ENCODE results near the gene HIPK2. TPM values are rescaled to one million over a fixed set of nuclear protein-coding genes. Genes with fewer than 3 reads are reported as not detected.

HIPK2 gene
- total RNA-seq, 4 donors from 2014 or later, result 20.9 to 40.9 (median 26.7) TPM

DNA sequence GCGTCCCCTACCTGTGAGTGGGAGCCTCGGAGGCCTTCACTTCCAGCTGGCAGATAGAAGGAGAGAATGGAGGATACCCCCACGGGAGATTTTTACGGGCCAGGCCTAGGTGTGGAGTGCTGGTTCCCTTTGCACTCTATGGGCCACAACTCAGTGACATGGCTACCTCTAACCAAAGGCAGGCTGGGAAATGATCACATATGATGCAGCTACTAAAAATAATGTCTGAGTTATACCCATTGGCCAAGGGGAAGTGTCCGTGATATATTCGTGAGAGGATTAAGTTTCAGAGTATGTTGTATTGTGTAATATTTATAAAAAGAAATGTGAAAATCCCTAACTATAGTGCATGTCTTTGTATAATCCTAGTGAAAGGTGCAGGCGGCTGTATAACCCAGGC lies 13.5 kb upstream of the HIPK2 start:
- no peaks in the 10 kb centered on the region for H3K4me1 ChIP-seq
- no peaks in the 10 kb centered on the region for H3K36me3 ChIP-seq
- WGBS, result 91% methylated on average over 7 of the region's 7 CpGs
- H3K9me3 ChIP-seq, result no peaks in the 10 kb centered on the region
- intact Hi-C loops (cut with DNase I), result no loop called here
- TF ChIP-seq, protein P1, sequence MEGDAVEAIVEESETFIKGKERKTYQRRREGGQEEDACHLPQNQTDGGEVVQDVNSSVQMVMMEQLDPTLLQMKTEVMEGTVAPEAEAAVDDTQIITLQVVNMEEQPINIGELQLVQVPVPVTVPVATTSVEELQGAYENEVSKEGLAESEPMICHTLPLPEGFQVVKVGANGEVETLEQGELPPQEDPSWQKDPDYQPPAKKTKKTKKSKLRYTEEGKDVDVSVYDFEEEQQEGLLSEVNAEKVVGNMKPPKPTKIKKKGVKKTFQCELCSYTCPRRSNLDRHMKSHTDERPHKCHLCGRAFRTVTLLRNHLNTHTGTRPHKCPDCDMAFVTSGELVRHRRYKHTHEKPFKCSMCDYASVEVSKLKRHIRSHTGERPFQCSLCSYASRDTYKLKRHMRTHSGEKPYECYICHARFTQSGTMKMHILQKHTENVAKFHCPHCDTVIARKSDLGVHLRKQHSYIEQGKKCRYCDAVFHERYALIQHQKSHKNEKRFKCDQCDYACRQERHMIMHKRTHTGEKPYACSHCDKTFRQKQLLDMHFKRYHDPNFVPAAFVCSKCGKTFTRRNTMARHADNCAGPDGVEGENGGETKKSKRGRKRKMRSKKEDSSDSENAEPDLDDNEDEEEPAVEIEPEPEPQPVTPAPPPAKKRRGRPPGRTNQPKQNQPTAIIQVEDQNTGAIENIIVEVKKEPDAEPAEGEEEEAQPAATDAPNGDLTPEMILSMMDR (IDR thresholded peaks at IDR 0.05), result no peak
- TF ChIP-seq EP300 (IDR thresholded peaks at IDR 0.05) (no peak), POLR2A (IDR thresholded peaks at IDR 0.05; ENCODE audit: low read depth) (no peak), POLR2AphosphoS5 (IDR thresholded peaks at IDR 0.05) (no peak)
- H3K27me3 ChIP-seq, result no peaks in the 10 kb centered on the region
- H3K27ac ChIP-seq (replicated peaks in 1 of 4), result no peak overlapping the region
- no peak overlapping the region for H3K4me3 ChIP-seq
- DNase-seq (ENCODE audit: extremely low spot score), result no peak

DNA sequence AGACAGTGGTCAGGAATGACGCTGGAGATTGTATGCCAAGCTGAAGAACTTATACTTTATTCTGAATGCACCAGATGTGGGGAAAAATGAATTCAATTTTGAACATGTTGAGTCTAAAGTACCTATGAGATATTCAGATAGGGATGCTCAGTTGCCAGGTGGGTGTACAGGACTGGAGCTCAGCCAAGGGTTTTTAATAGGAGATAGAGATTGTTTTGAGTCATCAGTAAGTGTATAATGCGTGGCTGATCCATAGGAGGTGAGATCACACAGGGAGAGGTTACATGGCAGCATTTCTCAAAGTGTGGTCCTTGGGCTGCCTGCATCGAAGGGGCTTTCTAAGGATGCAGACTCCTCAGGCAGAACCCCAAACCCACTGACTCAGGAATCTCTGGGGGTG lies 6.8 kb upstream of the HIPK2 start:
- no peak overlapping the region for H3K4me3 ChIP-seq
- H3K4me1 ChIP-seq, result no peaks in the 10 kb centered on the region
- WGBS, result 90% methylated on average over 3 of the region's 3 CpGs
- DNase-seq (ENCODE audit: extremely low spot score), result no peak
- H3K27me3 ChIP-seq, result no peaks in the 10 kb centered on the region
- H3K36me3 ChIP-seq, result no peaks in the 10 kb centered on the region
- no peak overlapping the region for H3K27ac ChIP-seq (replicated peaks in 1 of 4)
- intact Hi-C loops (cut with DNase I), result no loop called here
- H3K9me3 ChIP-seq, result no peaks in the 10 kb centered on the region
- no peak for TF ChIP-seq POLR2A (IDR thresholded peaks at IDR 0.05; ENCODE audit: low read depth)
- TF ChIP-seq, protein P1 (IDR thresholded peaks at IDR 0.05), result no peak
- TF ChIP-seq POLR2AphosphoS5 (IDR thresholded peaks at IDR 0.05), result no peak
- TF ChIP-seq EP300 (IDR thresholded peaks at IDR 0.05), result no peak

DNA sequence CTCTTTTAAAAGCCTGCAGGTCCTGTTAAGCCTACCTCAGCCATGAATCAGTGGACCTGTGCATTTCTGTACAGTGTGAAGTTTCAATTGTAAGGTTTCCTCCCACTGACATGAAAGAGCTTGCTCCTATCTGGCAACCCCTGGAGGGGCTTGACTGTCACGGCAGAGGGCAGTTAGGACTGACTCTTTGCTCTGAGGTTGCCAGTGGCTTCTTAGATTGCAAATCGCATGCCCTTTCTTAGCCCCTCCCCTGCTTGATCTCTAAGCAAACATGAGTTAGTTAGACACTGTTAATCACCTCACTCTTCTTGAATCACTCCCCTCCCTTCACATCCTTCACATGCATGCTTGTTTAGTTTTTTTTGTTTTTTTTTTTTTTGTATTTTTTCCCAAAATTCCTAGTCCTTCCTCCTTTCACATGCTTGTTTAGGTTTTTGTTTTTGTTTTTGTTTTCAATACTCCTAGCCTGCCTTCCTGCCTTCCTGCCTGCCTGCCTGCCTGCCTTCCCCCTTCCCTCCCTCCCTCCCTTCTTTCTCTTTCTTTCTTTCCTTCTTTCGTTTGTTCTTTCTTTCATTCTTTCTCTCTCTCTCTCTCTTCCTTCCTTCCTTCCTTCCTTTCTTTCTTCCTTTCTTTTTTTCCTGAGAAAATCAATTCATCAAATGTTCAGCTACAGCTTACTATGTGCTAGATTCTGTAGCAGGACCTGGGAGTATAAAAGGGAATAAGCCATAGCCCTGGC lies 6.0 kb upstream of the HIPK2 start:
- no peak overlapping the region for H3K4me3 ChIP-seq
- intact Hi-C loops (cut with DNase I), result no loop called here
- TF ChIP-seq POLR2A (IDR thresholded peaks at IDR 0.05; ENCODE audit: low read depth) (no peak), EP300 (IDR thresholded peaks at IDR 0.05) (no peak), POLR2AphosphoS5 (IDR thresholded peaks at IDR 0.05) (no peak)
- TF ChIP-seq, protein P1 (IDR thresholded peaks at IDR 0.05), result no peak
- no peaks in the 10 kb centered on the region for H3K27me3 ChIP-seq
- no peak overlapping the region for H3K27ac ChIP-seq (replicated peaks in 1 of 4)
- DNase-seq (ENCODE audit: extremely low spot score), result no peak
- H3K4me1 ChIP-seq, result peaks cover 4 to 5% (median 5%) of the 10 kb centered on the region in 4 donors
- no peaks in the 10 kb centered on the region for H3K36me3 ChIP-seq
- H3K9me3 ChIP-seq, result no peaks in the 10 kb centered on the region
- 72% methylated on average over 3 of the region's 3 CpGs for WGBS

DNA sequence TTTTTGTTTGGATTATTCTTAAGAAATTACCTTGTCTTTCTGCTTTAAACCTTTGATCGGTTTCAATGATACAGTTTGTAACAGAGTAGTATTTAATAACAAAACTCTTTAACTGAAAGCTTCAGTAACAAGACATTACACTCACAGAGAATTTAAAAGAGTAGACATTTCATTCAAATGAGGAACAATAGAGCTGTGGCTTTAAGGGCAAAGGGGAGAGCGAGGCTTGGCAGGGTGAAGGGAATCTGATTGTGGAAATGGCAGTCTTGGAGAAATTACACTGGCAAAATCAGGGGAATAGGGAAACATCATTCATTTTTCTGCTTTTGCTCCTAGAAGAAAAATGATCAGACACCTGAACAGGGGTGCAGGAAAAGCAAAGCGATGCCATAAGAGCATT lies 5.1 kb upstream of the HIPK2 start:
- Histone ChIP-seq H3K36me3 (no peaks in the 10 kb centered on the region), H3K27ac (replicated peaks in 1 of 4) (no peak overlapping the region), H3K4me1 (peaks cover 5 to 12% (median 11%) of the 10 kb centered on the region in 4 donors), H3K9me3 (no peaks in the 10 kb centered on the region), H3K4me3 (no peak overlapping the region), H3K27me3 (no peaks in the 10 kb centered on the region)
- DNase-seq (ENCODE audit: extremely low spot score), result no peak
- intact Hi-C loops (cut with DNase I), result no loop called here
- TF ChIP-seq, protein P1 (IDR thresholded peaks at IDR 0.05), result no peak
- TF ChIP-seq EP300 (IDR thresholded peaks at IDR 0.05) (no peak), POLR2AphosphoS5 (IDR thresholded peaks at IDR 0.05) (no peak), POLR2A (IDR thresholded peaks at IDR 0.05; ENCODE audit: low read depth) (no peak)
- 89% methylated on average over 3 of the region's 3 CpGs for WGBS
